ENCODE measurements around the gene FRYL.

DNA sequence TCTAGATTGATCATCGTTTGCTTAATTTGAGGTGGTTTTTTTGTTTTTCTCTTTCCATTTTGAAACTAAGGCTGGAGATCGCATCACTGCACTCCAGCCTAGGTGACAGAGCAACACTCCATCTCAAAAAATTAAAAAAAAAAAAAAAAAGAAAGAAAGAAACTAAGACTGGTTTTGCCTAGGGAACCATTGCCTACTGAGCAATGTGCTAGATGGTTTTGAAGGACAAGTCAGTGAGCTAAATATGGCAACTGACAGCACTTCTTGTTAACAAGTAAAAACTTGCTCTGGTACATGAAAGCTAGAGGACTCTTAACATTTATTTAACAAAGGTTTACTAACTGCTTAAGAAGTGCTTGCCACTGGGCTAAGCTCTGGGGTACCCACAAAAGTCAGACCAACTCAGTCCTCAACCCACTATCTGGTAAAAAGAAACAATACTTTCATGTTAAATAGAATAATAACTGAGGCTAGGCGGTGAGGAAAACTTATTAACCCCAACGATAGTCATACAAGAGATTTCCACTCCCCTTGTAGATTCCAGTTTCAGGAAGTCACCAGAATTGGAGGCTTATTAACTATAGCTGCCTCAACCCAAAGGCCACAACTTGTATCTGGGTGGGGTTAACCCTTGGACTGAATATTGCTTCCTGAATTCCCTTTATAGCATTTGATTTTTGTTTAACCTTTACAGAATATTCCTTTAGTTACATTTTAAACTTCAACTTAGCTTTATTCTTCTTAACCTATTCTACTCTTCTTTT is 111.6 kb downstream of the FRYL start:
- TF ChIP-seq, protein P1, sequence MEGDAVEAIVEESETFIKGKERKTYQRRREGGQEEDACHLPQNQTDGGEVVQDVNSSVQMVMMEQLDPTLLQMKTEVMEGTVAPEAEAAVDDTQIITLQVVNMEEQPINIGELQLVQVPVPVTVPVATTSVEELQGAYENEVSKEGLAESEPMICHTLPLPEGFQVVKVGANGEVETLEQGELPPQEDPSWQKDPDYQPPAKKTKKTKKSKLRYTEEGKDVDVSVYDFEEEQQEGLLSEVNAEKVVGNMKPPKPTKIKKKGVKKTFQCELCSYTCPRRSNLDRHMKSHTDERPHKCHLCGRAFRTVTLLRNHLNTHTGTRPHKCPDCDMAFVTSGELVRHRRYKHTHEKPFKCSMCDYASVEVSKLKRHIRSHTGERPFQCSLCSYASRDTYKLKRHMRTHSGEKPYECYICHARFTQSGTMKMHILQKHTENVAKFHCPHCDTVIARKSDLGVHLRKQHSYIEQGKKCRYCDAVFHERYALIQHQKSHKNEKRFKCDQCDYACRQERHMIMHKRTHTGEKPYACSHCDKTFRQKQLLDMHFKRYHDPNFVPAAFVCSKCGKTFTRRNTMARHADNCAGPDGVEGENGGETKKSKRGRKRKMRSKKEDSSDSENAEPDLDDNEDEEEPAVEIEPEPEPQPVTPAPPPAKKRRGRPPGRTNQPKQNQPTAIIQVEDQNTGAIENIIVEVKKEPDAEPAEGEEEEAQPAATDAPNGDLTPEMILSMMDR (IDR thresholded peaks at IDR 0.05; ENCODE audit: poor library complexity, severe bottlenecking): no peak
- no peak for TF ChIP-seq EZH2 (IDR thresholded peaks at IDR 0.05; ENCODE audit: borderline replicate concordance, insufficient read depth, low read length, poor library complexity, severe bottlenecking)
- TF ChIP-seq, protein P2, sequence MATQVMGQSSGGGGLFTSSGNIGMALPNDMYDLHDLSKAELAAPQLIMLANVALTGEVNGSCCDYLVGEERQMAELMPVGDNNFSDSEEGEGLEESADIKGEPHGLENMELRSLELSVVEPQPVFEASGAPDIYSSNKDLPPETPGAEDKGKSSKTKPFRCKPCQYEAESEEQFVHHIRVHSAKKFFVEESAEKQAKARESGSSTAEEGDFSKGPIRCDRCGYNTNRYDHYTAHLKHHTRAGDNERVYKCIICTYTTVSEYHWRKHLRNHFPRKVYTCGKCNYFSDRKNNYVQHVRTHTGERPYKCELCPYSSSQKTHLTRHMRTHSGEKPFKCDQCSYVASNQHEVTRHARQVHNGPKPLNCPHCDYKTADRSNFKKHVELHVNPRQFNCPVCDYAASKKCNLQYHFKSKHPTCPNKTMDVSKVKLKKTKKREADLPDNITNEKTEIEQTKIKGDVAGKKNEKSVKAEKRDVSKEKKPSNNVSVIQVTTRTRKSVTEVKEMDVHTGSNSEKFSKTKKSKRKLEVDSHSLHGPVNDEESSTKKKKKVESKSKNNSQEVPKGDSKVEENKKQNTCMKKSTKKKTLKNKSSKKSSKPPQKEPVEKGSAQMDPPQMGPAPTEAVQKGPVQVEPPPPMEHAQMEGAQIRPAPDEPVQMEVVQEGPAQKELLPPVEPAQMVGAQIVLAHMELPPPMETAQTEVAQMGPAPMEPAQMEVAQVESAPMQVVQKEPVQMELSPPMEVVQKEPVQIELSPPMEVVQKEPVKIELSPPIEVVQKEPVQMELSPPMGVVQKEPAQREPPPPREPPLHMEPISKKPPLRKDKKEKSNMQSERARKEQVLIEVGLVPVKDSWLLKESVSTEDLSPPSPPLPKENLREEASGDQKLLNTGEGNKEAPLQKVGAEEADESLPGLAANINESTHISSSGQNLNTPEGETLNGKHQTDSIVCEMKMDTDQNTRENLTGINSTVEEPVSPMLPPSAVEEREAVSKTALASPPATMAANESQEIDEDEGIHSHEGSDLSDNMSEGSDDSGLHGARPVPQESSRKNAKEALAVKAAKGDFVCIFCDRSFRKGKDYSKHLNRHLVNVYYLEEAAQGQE (IDR thresholded peaks at IDR 0.05; ENCODE audit: borderline replicate concordance): no peak
- TF ChIP-seq POLR2AphosphoS5 (IDR thresholded peaks at IDR 0.05): no peak
- no peak for TF ChIP-seq RAD21 (conservative IDR thresholded peaks at IDR 0.05)
- no peak for TF ChIP-seq EP300 (conservative IDR thresholded peaks at IDR 0.05; ENCODE audit: poor library complexity, severe bottlenecking)
- no peak for TF ChIP-seq SMC3 (conservative IDR thresholded peaks at IDR 0.05; ENCODE audit: poor library complexity)
- no peak for TF ChIP-seq TAF1 (IDR thresholded peaks at IDR 0.05; ENCODE audit: low read depth)
- no peak for TF ChIP-seq MXI1 (conservative IDR thresholded peaks at IDR 0.05; ENCODE audit: poor library complexity, severe bottlenecking)
